Stimulated activated CD8-positive, alpha-beta memory T cell treated with anti-CD3 and anti-CD28 coated beads, Interleukin-15, amount 100 ng/mL, for 4 hours (primary cell): ENCODE measurements around the gene BEST3.
A peak's percentile ranks its signal among the peaks of the same experiment; 100 is the strongest.

Experiments used
- DNase-seq, 2 donors: peaks; one replicate each; pipeline ENCODE4 v3.0.0-alpha.2; 2020; ENCODE audit warnings: low read depth in 2 of 2

The BEST3 gene

GRCh38 chr12:69698769-69699540 lies at the start of gene BEST3:
BEST3 (minus strand) TSS chr12:69699303; CDS start chr12:69697798, 1,505 bp downstream.
- DNase-seq: no peak

- DNase-seq: no peak
Measured at GRCh38 chr12:69744109-69744508, 45.0 kb upstream of the BEST3 start.

GRCh38 chr12:69739287-69740191 lies 40.4 kb upstream of the BEST3 start:
- DNase-seq: peak; percentile 11 to 37

- peak; percentile 83 to 88 for DNase-seq
Measured at GRCh38 chr12:69738351-69739286, 39.5 kb upstream of the BEST3 start, which contains the start of gene RAB3IP. RAB3IP (plus strand) TSS chr12:69738860; CDS start chr12:69755409, 16,549 bp downstream.

GRCh38 chr12:69733638-69734037 lies 34.5 kb upstream of the BEST3 start:
- no peak for DNase-seq

GRCh38 chr12:69732088-69732487 lies 33.0 kb upstream of the BEST3 start:
- no peak for DNase-seq

GRCh38 chr12:69726922-69727321 lies 27.8 kb upstream of the BEST3 start:
- no peak for DNase-seq

- no peak for DNase-seq
Measured at GRCh38 chr12:69720750-69721149, 21.6 kb upstream of the BEST3 start.

GRCh38 chr12:69719336-69720316 lies 20.5 kb upstream of the BEST3 start:
- no peak for DNase-seq

GRCh38 chr12:69714542-69714941 lies 15.4 kb upstream of the BEST3 start:
- no peak for DNase-seq

GRCh38 chr12:69712826-69713225 lies 13.7 kb upstream of the BEST3 start:
- DNase-seq: no peak

- DNase-seq: no peak
Measured at GRCh38 chr12:69708649-69709048, 9.5 kb upstream of the BEST3 start.

- no peak for DNase-seq
Measured at GRCh38 chr12:69704357-69704756, 5.3 kb upstream of the BEST3 start.

- DNase-seq: no peak
Measured at GRCh38 chr12:69703146-69703642, 4.1 kb upstream of the BEST3 start.

GRCh38 chr12:69701826-69702225 lies 2.7 kb upstream of the BEST3 start:
- no peak for DNase-seq

GRCh38 chr12:69698054-69698453 lies 1.0 kb downstream of the BEST3 start:
- no peak for DNase-seq

- no peak for DNase-seq
Measured at GRCh38 chr12:69694123-69694522, 5.0 kb downstream of the BEST3 start.

GRCh38 chr12:69689638-69690037 lies 9.5 kb downstream of the BEST3 start:
- no peak for DNase-seq

GRCh38 chr12:69688471-69689427 lies 10.4 kb downstream of the BEST3 start:
- DNase-seq: peak in 1 of 2 donors; percentile 10
